OCI-LY3 (cell line): ENCODE data around the gene USH2A.
A peak's percentile ranks its signal among the peaks of the same experiment; 100 is the strongest.

Experiments used
- H2AFZ ChIP-seq: fragments of 200-600, 300-600 bp; shearing (Covaris generic); 2 replicates; pipeline ENCODE4 v1.6.0; 2014; ENCODE audit warnings: antibody characterized with exemption, low read depth, low read length
- H3K27ac ChIP-seq: fragments of 200-600, 300-600 bp; sonication (generic); 2 replicates; pipeline ENCODE4 v1.5.1; 2014; ENCODE audit warnings: mild to moderate bottlenecking, low read length, moderate library complexity, mixed read lengths
- H3K27me3 ChIP-seq: fragments of 200-600, 300-600 bp; sonication (generic); 2 replicates; pipeline ENCODE4 v1.6.1; 2014; ENCODE audit warnings: low read depth, low read length, mixed read lengths
- H3K36me3 ChIP-seq: fragments of 200-600, 300-600 bp; sonication (generic); replicated peaks from 2 replicates; pipeline ENCODE3; 2014; ENCODE audit warnings: low read depth, low read length, mixed read lengths
- H3K4me1 ChIP-seq: fragments of 300-600, 200-600 bp; sonication (generic); 2 replicates; pipeline ENCODE4 v1.6.1; 2014; ENCODE audit warnings: low read length, mixed read lengths
- H3K4me2 ChIP-seq: fragments of 200-600, 300-600 bp; sonication (generic); 2 replicates; pipeline ENCODE4 v1.6.1; 2014; ENCODE audit warnings: low read length, mixed read lengths
- H3K4me3 ChIP-seq: fragments of 300-600, 200-600 bp; sonication (generic); 2 replicates; pipeline ENCODE4 v1.5.1; 2014; ENCODE audit warnings: antibody characterized with exemption, mild to moderate bottlenecking, low read length, moderate library complexity
- H3K79me2 ChIP-seq: fragments of 300-600, 200-600 bp; shearing (Covaris generic); 2 replicates; pipeline ENCODE4 v1.6.1; 2014; ENCODE audit warnings: mild to moderate bottlenecking, low read length, mixed read lengths
- H3K9ac ChIP-seq: fragments of 300-600, 200-600 bp; shearing (Covaris generic); 2 replicates; pipeline ENCODE4 v1.6.0; 2014; ENCODE audit warnings: mild to moderate bottlenecking, low read length, moderate library complexity
- H3K9me3 ChIP-seq: fragments of 200-600, 300-600 bp; shearing (Covaris generic); 2 replicates; pipeline ENCODE4 v1.6.1; 2014; ENCODE audit warnings: low read length, mixed read lengths; ENCODE audit not compliant: insufficient read depth
- H4K20me1 ChIP-seq: fragments of 200-600, 300-600 bp; sonication (generic); 2 replicates; pipeline ENCODE4 v1.6.1; 2016; ENCODE audit warnings: low read length, mixed read lengths; ENCODE audit not compliant: insufficient read depth
- CTCF ChIP-seq: fragments of 200-600, 300-600 bp; sonication (generic); IDR thresholded peaks from 2 replicates; pipeline ENCODE4 v1.5.1; 2014; ENCODE audit warnings: antibody characterized with exemption, low read length, low read depth
- EZH2phosphoT487 ChIP-seq: fragments of 200-600 bp; shearing (Covaris generic); IDR thresholded peaks from 2 replicates; pipeline ENCODE4 v1.6.1; 2018; ENCODE audit warnings: antibody characterized with exemption, mixed run types, low read depth

Gene USH2A

GRCh38 chr1:215717677-215718426 lies 705.4 kb downstream of the USH2A start:
- Histone ChIP-seq H3K9ac (no peak overlapping the region), H2AFZ (no peak overlapping the region), H3K27ac (no peak overlapping the region), H3K9me3 (no peaks in the 10 kb centered on the region), H3K36me3 (no peaks in the 10 kb centered on the region), H4K20me1 (no peaks in the 10 kb centered on the region), H3K4me2 (no peak overlapping the region), H3K4me1 (no peaks in the 10 kb centered on the region), H3K79me2 (no peaks in the 10 kb centered on the region), H3K27me3 (no peaks in the 10 kb centered on the region), H3K4me3 (no peak overlapping the region)
- TF ChIP-seq CTCF (no peak), EZH2phosphoT487 (no peak)

GRCh38 chr1:215710899-215711225 lies 712.4 kb downstream of the USH2A start:
- Histone ChIP-seq H3K27ac (no peak overlapping the region), H3K27me3 (no peaks in the 10 kb centered on the region), H2AFZ (no peak overlapping the region), H3K9me3 (no peaks in the 10 kb centered on the region), H3K36me3 (no peaks in the 10 kb centered on the region), H3K9ac (no peak overlapping the region), H3K4me2 (no peak overlapping the region), H4K20me1 (no peaks in the 10 kb centered on the region), H3K4me3 (no peak overlapping the region), H3K79me2 (no peaks in the 10 kb centered on the region), H3K4me1 (no peaks in the 10 kb centered on the region)
- TF ChIP-seq EZH2phosphoT487 = no peak
- no peak for TF ChIP-seq CTCF

GRCh38 chr1:215710036-215710898 lies 713.0 kb downstream of the USH2A start:
- TF ChIP-seq EZH2phosphoT487 = no peak
- peak; percentile 95 for TF ChIP-seq CTCF
- Histone ChIP-seq H3K36me3 (no peaks in the 10 kb centered on the region), H3K9me3 (no peaks in the 10 kb centered on the region), H3K4me1 (no peaks in the 10 kb centered on the region), H3K27me3 (no peaks in the 10 kb centered on the region), H3K9ac (no peak overlapping the region), H3K27ac (no peak overlapping the region), H3K4me3 (no peak overlapping the region), H3K4me2 (no peak overlapping the region), H2AFZ (no peak overlapping the region), H4K20me1 (no peaks in the 10 kb centered on the region), H3K79me2 (no peaks in the 10 kb centered on the region)

GRCh38 chr1:215704089-215704860 lies 719.0 kb downstream of the USH2A start:
- peak overlapping the region; percentile 18; the same call in 1 of the 2 replicates for H3K4me2 ChIP-seq
- no peak overlapping the region for H3K9ac ChIP-seq
- H3K4me3 ChIP-seq = no peak overlapping the region
- no peaks in the 10 kb centered on the region for H4K20me1 ChIP-seq
- no peaks in the 10 kb centered on the region for H3K36me3 ChIP-seq
- TF ChIP-seq CTCF (no peak), EZH2phosphoT487 (no peak)
- H3K27ac ChIP-seq = no peak overlapping the region
- no peaks in the 10 kb centered on the region for H3K27me3 ChIP-seq
- no peak overlapping the region for H2AFZ ChIP-seq
- H3K79me2 ChIP-seq = no peaks in the 10 kb centered on the region
- peaks cover 6% of the 10 kb centered on the region for H3K4me1 ChIP-seq
- no peaks in the 10 kb centered on the region for H3K9me3 ChIP-seq
